SK-N-SH treated with all-trans-retinoic acid at 6 μM for 48 hours (cell line): ENCODE results near the gene IL1R2.

Experiments used
- PPARA ChIP-seq: fragments of 250-450 bp; sonication (Bioruptor Pico); IDR thresholded peaks from 2 replicates; pipeline ENCODE4 v1.5.0; 2020; ENCODE audit warnings: mild to moderate bottlenecking, borderline replicate concordance
- TCF4 ChIP-seq: fragments of 250-450 bp; sonication (Bioruptor Pico); IDR thresholded peaks from 2 replicates; pipeline ENCODE4 v1.8.0; 2021; ENCODE audit warnings: mild to moderate bottlenecking, moderate library complexity, borderline replicate concordance
- ZFP30 ChIP-seq: fragments of 450-650 bp; formaldehyde crosslinking; IDR thresholded peaks from 2 replicates; pipeline ENCODE4 v1.5.0; 2022; ENCODE audit warnings: mild to moderate bottlenecking, moderate library complexity
- TF ChIP-seq, protein P1 (sequence below): fragments of 250-450 bp; sonication (Bioruptor Pico); IDR thresholded peaks from 2 replicates; pipeline ENCODE4 v1.5.1; 2021; ENCODE audit warnings: mild to moderate bottlenecking, moderate library complexity
- TF ChIP-seq, protein P2 (sequence below): fragments of 250-450 bp; sonication (Bioruptor Pico); IDR thresholded peaks from 2 replicates; pipeline ENCODE4 v1.8.0; 2020; ENCODE audit warnings: mild to moderate bottlenecking, moderate library complexity, borderline replicate concordance

DNA sequence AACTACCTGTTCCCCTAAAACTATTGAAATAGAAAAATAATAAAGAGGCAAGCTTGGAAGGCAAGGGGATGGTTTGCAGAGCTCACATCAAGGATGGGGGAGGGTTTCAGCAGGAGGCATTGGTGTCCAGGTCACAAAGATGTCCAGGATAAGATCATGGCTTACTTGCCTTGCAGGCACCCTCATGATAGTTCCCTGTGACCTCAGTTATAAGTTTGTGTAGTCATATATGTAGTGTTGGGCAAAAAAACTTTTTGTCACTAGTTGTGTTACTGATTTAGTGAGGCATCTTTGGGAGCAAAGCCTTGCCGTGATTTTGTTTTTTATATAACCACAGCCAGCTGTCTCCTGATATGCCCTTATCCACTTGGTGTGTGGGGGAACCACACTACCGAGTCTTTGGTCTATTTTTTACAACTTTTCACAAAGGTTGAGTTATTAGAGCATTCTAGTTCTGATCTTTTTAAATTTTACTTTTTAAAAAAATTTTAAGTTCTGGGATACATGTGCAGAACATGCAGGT, 53.3 kb downstream of the IL1R2 start:
- no peak for TF ChIP-seq PPARA (CRISPR knock-in tag)
- TF ChIP-seq ZFP30 (CRISPR knock-in tag), result no peak
- TF ChIP-seq TCF4 (CRISPR knock-in tag), result no peak
- TF ChIP-seq, protein P1, sequence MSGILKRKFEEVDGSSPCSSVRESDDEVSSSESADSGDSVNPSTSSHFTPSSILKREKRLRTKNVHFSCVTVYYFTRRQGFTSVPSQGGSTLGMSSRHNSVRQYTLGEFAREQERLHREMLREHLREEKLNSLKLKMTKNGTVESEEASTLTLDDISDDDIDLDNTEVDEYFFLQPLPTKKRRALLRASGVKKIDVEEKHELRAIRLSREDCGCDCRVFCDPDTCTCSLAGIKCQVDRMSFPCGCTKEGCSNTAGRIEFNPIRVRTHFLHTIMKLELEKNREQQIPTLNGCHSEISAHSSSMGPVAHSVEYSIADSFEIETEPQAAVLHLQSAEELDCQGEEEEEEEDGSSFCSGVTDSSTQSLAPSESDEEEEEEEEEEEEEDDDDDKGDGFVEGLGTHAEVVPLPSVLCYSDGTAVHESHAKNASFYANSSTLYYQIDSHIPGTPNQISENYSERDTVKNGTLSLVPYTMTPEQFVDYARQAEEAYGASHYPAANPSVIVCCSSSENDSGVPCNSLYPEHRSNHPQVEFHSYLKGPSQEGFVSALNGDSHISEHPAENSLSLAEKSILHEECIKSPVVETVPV, result no peak
- TF ChIP-seq, protein P2, sequence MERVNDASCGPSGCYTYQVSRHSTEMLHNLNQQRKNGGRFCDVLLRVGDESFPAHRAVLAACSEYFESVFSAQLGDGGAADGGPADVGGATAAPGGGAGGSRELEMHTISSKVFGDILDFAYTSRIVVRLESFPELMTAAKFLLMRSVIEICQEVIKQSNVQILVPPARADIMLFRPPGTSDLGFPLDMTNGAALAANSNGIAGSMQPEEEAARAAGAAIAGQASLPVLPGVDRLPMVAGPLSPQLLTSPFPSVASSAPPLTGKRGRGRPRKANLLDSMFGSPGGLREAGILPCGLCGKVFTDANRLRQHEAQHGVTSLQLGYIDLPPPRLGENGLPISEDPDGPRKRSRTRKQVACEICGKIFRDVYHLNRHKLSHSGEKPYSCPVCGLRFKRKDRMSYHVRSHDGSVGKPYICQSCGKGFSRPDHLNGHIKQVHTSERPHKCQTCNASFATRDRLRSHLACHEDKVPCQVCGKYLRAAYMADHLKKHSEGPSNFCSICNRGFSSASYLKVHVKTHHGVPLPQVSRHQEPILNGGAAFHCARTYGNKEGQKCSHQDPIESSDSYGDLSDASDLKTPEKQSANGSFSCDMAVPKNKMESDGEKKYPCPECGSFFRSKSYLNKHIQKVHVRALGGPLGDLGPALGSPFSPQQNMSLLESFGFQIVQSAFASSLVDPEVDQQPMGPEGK (CRISPR knock-in tag), result no peak
